Measurements from ENCODE around the gene FAM83B.

Gene FAM83B

DNA sequence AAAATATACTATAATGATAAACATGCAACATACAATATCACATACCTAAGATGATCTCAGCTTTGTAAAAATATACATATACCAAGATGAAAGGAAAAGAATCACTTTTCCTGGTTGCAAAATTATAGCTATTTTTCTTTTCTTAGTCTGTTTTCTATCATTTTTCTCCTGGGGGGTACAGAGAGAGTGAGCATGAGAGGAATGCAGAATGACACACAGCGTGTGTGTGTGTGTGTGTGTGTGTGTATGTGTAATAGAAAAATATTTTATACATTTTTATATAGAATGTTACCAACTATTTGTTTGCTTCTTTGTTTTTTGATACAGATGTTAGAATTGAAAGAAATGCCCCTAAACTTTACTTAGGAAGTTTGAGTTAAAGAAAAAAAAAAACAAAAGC, 64.3 kb downstream of the FAM83B start:
- CTCF ChIA-PET: interaction anchor here (0.7 kb wide), 1 partner anchor 796 kb away, joined by 3 read pairs; no protein-coding TSS in a partner anchor
- no CpG with 5 or more reads among the region's 1 CpG for WGBS (ENCODE audit: insufficient coverage)
- no peak for DNase-seq
- Histone ChIP-seq H3K36me3 (ENCODE audit: control insufficient read depth in 4 of 4, insufficient read depth in 4 of 4, low read length in 3 of 4) (no peaks in the 10 kb centered on the region), H3K9me3 (ENCODE audit: control extremely low read depth in 1 of 5, control insufficient read depth in 4 of 5, insufficient read depth in 2 of 5, low read depth in 1 of 5, low read length in 4 of 5) (no peaks in the 10 kb centered on the region), H3K27ac (ENCODE audit: insufficient read depth in 1 of 2, low read depth in 1 of 2, low read length in 2 of 2, poor library complexity in 1 of 2, severe bottlenecking in 2 of 2) (no peak overlapping the region), H3K4me3 (ENCODE audit: control insufficient read depth in 1 of 7, extremely low read depth in 1 of 7, insufficient read depth in 4 of 7, low read depth in 2 of 7, low read length in 6 of 7) (no peak overlapping the region), H3K27me3 (replicated peaks in 2 of 5; ENCODE audit: control insufficient read depth in 4 of 5, insufficient read depth in 5 of 5, low read length in 4 of 5) (no peaks in the 10 kb centered on the region), H3K4me1 (ENCODE audit: control extremely low read depth in 1 of 4, control insufficient read depth in 4 of 4, insufficient read depth in 4 of 4, low read length in 3 of 4) (no peaks in the 10 kb centered on the region)
- POLR2A ChIA-PET: no interaction called here

DNA sequence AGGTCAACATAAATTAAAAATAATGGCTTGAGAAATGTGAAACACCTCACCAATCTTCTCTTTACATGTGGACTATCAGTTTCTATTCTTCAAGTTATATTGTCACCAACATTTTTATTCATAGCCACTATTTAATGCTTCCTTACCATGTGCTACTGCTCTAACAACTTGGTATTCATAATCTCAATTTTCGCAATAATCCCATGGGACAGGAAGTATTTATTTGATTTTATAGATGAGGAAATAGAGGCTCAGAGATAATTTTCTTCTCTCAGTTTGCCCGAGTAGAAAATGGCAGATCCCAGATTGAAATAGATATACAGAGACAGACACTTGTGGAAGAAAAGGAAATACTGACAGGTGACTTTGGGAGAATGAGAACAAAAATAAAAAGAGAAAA, 66.6 kb downstream of the FAM83B start:
- WGBS (ENCODE audit: insufficient coverage): 63% methylated on average over 1 of the region's 2 CpGs
- Histone ChIP-seq H3K4me3 (ENCODE audit: control insufficient read depth in 1 of 7, extremely low read depth in 1 of 7, insufficient read depth in 4 of 7, low read depth in 2 of 7, low read length in 6 of 7) (no peak overlapping the region), H3K36me3 (ENCODE audit: control insufficient read depth in 4 of 4, insufficient read depth in 4 of 4, low read length in 3 of 4) (no peaks in the 10 kb centered on the region), H3K4me1 (ENCODE audit: control extremely low read depth in 1 of 4, control insufficient read depth in 4 of 4, insufficient read depth in 4 of 4, low read length in 3 of 4) (no peaks in the 10 kb centered on the region), H3K27ac (ENCODE audit: insufficient read depth in 1 of 2, low read depth in 1 of 2, low read length in 2 of 2, poor library complexity in 1 of 2, severe bottlenecking in 2 of 2) (no peak overlapping the region), H3K9me3 (ENCODE audit: control extremely low read depth in 1 of 5, control insufficient read depth in 4 of 5, insufficient read depth in 2 of 5, low read depth in 1 of 5, low read length in 4 of 5) (no peaks in the 10 kb centered on the region), H3K27me3 (replicated peaks in 2 of 5; ENCODE audit: control insufficient read depth in 4 of 5, insufficient read depth in 5 of 5, low read length in 4 of 5) (no peaks in the 10 kb centered on the region)
- ChIA-PET CTCF (no interaction called here), POLR2A (no interaction called here)
- no peak for DNase-seq

DNA sequence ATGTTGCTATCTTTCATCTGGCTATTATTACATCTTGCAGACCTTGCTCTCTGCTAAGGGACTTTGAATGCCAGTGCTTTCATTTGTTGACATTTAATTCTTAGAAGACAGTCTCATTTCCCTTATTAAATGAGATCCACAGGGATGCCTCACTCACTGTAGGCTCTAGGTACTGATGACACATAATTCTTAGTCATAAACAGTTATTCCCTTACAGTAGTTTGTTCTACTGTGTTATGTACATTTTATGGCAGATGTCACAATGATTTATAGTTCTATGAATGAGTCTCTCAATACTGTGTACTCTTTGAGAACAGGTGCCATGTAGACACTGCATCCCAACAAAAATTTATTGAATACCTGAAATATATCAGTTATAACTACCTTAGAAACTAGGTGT, 70.3 kb downstream of the FAM83B start:
- no peak for DNase-seq
- H3K9me3 ChIP-seq (ENCODE audit: control extremely low read depth in 1 of 5, control insufficient read depth in 4 of 5, insufficient read depth in 2 of 5, low read depth in 1 of 5, low read length in 4 of 5): no peaks in the 10 kb centered on the region
- ChIA-PET POLR2A (no interaction called here), CTCF (no interaction called here)
- no peak overlapping the region for H3K27ac ChIP-seq (ENCODE audit: insufficient read depth in 1 of 2, low read depth in 1 of 2, low read length in 2 of 2, poor library complexity in 1 of 2, severe bottlenecking in 2 of 2)
- no peak overlapping the region for H3K4me3 ChIP-seq (ENCODE audit: control insufficient read depth in 1 of 7, extremely low read depth in 1 of 7, insufficient read depth in 4 of 7, low read depth in 2 of 7, low read length in 6 of 7)
- H3K36me3 ChIP-seq (ENCODE audit: control insufficient read depth in 4 of 4, insufficient read depth in 4 of 4, low read length in 3 of 4): no peaks in the 10 kb centered on the region
- peaks cover 0 to 3% (median 0%) of the 10 kb centered on the region in 4 experiments for H3K4me1 ChIP-seq (ENCODE audit: control extremely low read depth in 1 of 4, control insufficient read depth in 4 of 4, insufficient read depth in 4 of 4, low read length in 3 of 4)
- no peaks in the 10 kb centered on the region for H3K27me3 ChIP-seq (replicated peaks in 2 of 5; ENCODE audit: control insufficient read depth in 4 of 5, insufficient read depth in 5 of 5, low read length in 4 of 5)

DNA sequence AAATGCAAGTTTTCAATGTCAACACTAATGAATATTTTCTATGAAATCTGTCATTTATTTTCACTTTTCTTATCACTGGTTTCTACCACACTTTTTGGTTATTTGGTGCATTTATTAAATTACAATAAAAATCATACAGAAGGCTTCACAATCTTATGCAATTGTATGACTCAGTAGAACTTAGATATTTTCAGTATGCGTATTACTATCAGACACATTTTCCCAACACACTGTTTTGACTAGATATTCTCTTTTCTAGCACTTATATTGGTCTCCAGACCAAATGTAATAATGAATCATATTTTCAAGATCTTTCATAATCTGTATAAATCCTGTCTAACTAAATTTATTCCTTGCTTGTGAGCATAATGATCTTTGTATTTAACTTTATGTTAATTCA, 74.1 kb downstream of the FAM83B start:
- DNase-seq: no peak
- Histone ChIP-seq H3K27me3 (replicated peaks in 2 of 5; ENCODE audit: control insufficient read depth in 4 of 5, insufficient read depth in 5 of 5, low read length in 4 of 5) (no peaks in the 10 kb centered on the region), H3K36me3 (ENCODE audit: control insufficient read depth in 4 of 4, insufficient read depth in 4 of 4, low read length in 3 of 4) (no peaks in the 10 kb centered on the region), H3K4me1 (ENCODE audit: control extremely low read depth in 1 of 4, control insufficient read depth in 4 of 4, insufficient read depth in 4 of 4, low read length in 3 of 4) (peaks cover 0 to 3% (median 0%) of the 10 kb centered on the region in 4 experiments), H3K27ac (ENCODE audit: insufficient read depth in 1 of 2, low read depth in 1 of 2, low read length in 2 of 2, poor library complexity in 1 of 2, severe bottlenecking in 2 of 2) (no peak overlapping the region), H3K4me3 (ENCODE audit: control insufficient read depth in 1 of 7, extremely low read depth in 1 of 7, insufficient read depth in 4 of 7, low read depth in 2 of 7, low read length in 6 of 7) (no peak overlapping the region), H3K9me3 (ENCODE audit: control extremely low read depth in 1 of 5, control insufficient read depth in 4 of 5, insufficient read depth in 2 of 5, low read depth in 1 of 5, low read length in 4 of 5) (no peaks in the 10 kb centered on the region)
- ChIA-PET POLR2A (no interaction called here), CTCF (no interaction called here)
- no CpG with 5 or more reads among the region's 1 CpG for WGBS (ENCODE audit: insufficient coverage)

DNA sequence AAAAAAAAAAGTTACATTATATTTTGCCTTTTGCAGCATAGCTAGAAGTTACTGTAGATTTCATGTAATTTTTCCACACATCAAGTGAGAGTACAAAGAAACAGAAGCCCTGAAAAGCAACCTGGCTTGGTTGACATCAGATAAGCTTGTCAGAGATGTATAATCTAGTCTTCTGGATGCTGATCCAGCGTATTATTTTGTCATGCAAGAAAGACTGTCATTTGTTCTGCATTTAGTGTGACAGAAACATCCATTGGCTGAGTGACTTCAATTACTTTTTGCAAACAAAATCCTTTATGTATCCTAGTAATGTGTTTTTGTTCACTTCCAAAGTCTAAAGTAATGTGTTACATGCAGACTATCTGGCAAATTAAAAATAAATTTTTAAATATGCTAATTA, 75.3 kb downstream of the FAM83B start:
- WGBS (ENCODE audit: insufficient coverage): no CpG with 5 or more reads among the region's 1 CpG
- Histone ChIP-seq H3K27me3 (replicated peaks in 2 of 5; ENCODE audit: control insufficient read depth in 4 of 5, insufficient read depth in 5 of 5, low read length in 4 of 5) (no peaks in the 10 kb centered on the region), H3K9me3 (ENCODE audit: control extremely low read depth in 1 of 5, control insufficient read depth in 4 of 5, insufficient read depth in 2 of 5, low read depth in 1 of 5, low read length in 4 of 5) (no peaks in the 10 kb centered on the region), H3K27ac (ENCODE audit: insufficient read depth in 1 of 2, low read depth in 1 of 2, low read length in 2 of 2, poor library complexity in 1 of 2, severe bottlenecking in 2 of 2) (no peak overlapping the region), H3K4me3 (ENCODE audit: control insufficient read depth in 1 of 7, extremely low read depth in 1 of 7, insufficient read depth in 4 of 7, low read depth in 2 of 7, low read length in 6 of 7) (no peak overlapping the region), H3K4me1 (ENCODE audit: control extremely low read depth in 1 of 4, control insufficient read depth in 4 of 4, insufficient read depth in 4 of 4, low read length in 3 of 4) (peaks cover 0 to 3% (median 0%) of the 10 kb centered on the region in 4 experiments), H3K36me3 (ENCODE audit: control insufficient read depth in 4 of 4, insufficient read depth in 4 of 4, low read length in 3 of 4) (no peaks in the 10 kb centered on the region)
- ChIA-PET POLR2A (no interaction called here), CTCF (no interaction called here)
- no peak for DNase-seq

DNA sequence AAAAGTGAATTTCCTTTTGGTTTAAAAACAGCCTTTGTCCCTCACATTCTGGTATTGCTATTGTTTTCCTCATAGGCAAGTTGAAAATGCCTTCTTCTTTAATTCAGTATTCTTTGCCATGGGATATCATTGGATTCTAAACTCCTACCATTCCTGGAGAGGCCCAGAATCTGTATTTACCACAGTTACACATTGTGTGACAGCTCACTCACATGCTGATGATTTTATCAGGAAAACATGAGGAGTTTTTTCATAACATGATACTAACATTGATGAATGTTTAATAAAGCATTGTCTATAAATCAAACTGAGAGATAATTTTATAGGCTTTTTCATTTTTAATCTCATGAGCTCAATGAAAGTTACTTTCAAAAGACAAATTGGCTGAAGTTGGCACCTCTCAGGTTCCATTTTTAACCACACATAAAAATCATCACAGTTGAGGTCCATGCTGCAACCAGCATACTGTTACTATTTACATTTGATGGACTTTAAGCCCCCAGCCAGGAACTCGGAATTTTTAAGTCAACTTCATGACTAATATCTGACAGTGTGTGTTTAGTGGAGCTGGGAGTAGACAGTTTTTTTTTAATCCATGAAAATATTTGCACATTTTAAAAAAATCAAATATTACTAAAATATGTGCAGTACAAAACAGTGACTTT, 82.8 kb downstream of the FAM83B start:
- H3K4me1 ChIP-seq (ENCODE audit: control extremely low read depth in 1 of 4, control insufficient read depth in 4 of 4, insufficient read depth in 4 of 4, low read length in 3 of 4): no peaks in the 10 kb centered on the region
- no peaks in the 10 kb centered on the region for H3K27me3 ChIP-seq (replicated peaks in 2 of 5; ENCODE audit: control insufficient read depth in 4 of 5, insufficient read depth in 5 of 5, low read length in 4 of 5)
- no peak overlapping the region for H3K27ac ChIP-seq (ENCODE audit: insufficient read depth in 1 of 2, low read depth in 1 of 2, low read length in 2 of 2, poor library complexity in 1 of 2, severe bottlenecking in 2 of 2)
- POLR2A ChIA-PET: no interaction called here
- H3K4me3 ChIP-seq (ENCODE audit: control insufficient read depth in 1 of 7, extremely low read depth in 1 of 7, insufficient read depth in 4 of 7, low read depth in 2 of 7, low read length in 6 of 7): no peak overlapping the region
- DNase-seq: no peak
- CTCF ChIA-PET: no interaction called here
- no CpG with 5 or more reads among the region's 1 CpG for WGBS (ENCODE audit: insufficient coverage)
- peaks cover 0 to 6% (median 0%) of the 10 kb centered on the region in 5 experiments for H3K9me3 ChIP-seq (ENCODE audit: control extremely low read depth in 1 of 5, control insufficient read depth in 4 of 5, insufficient read depth in 2 of 5, low read depth in 1 of 5, low read length in 4 of 5)
- no peaks in the 10 kb centered on the region for H3K36me3 ChIP-seq (ENCODE audit: control insufficient read depth in 4 of 4, insufficient read depth in 4 of 4, low read length in 3 of 4)

DNA sequence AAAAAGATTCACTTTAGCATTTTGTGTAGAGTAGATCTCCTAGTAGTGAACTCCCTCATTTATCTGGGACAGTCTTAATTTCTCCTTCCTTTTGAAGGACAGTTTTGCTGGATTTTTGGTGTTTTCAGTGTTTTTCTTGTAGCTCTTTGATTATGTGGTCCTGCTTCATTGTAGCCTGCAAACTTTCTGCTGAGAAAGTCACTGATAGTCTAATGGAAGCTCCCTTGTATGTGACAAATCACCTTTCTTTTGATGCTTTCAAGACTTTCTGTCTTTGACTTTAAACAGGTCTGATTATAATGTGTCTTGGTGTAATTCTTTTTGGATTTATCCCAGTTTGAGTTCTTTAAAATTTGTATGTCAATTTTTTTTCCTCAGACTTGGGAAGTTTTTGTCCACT, 86.1 kb downstream of the FAM83B start:
- H3K9me3 ChIP-seq (ENCODE audit: control extremely low read depth in 1 of 5, control insufficient read depth in 4 of 5, insufficient read depth in 2 of 5, low read depth in 1 of 5, low read length in 4 of 5): peaks cover 0 to 6% (median 0%) of the 10 kb centered on the region in 5 experiments
- POLR2A ChIA-PET: no interaction called here
- no peaks in the 10 kb centered on the region for H3K36me3 ChIP-seq (ENCODE audit: control insufficient read depth in 4 of 4, insufficient read depth in 4 of 4, low read length in 3 of 4)
- H3K27me3 ChIP-seq (replicated peaks in 2 of 5; ENCODE audit: control insufficient read depth in 4 of 5, insufficient read depth in 5 of 5, low read length in 4 of 5): no peaks in the 10 kb centered on the region
- H3K4me3 ChIP-seq (ENCODE audit: control insufficient read depth in 1 of 7, extremely low read depth in 1 of 7, insufficient read depth in 4 of 7, low read depth in 2 of 7, low read length in 6 of 7): no peak overlapping the region
- peaks cover 0 to 3% (median 0%) of the 10 kb centered on the region in 4 experiments for H3K4me1 ChIP-seq (ENCODE audit: control extremely low read depth in 1 of 4, control insufficient read depth in 4 of 4, insufficient read depth in 4 of 4, low read length in 3 of 4)
- DNase-seq: no peak
- CTCF ChIA-PET: no interaction called here
- H3K27ac ChIP-seq (ENCODE audit: insufficient read depth in 1 of 2, low read depth in 1 of 2, low read length in 2 of 2, poor library complexity in 1 of 2, severe bottlenecking in 2 of 2): no peak overlapping the region
